ENCODE results near the gene TIPRL.
"Not testable (repeated sequence)": the region's sequence is repeated elsewhere in the genome, so short reads cannot be mapped to it uniquely, and the experiment has no call there.

TIPRL gene

DNA sequence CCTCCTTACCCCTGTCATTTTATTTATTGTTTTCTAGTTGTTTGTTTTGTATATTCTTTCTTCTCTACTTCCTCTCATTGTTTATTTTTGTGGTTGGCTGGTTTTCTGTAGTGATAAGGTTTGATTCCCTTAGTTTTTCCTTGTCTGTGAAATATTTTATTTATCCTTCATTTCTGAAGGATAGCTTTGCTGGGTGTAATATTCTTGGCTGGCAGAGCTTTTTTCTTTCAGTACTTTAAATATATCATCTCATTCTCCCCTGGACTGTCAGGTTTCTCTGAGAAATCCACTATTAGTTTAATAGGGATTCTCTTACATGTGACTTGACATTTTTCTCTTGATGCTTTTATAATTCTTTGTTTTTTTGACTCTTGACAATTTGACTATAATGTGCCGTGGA is 18.8 kb upstream of the TIPRL start:
- DNase-seq, result no peak

DNA sequence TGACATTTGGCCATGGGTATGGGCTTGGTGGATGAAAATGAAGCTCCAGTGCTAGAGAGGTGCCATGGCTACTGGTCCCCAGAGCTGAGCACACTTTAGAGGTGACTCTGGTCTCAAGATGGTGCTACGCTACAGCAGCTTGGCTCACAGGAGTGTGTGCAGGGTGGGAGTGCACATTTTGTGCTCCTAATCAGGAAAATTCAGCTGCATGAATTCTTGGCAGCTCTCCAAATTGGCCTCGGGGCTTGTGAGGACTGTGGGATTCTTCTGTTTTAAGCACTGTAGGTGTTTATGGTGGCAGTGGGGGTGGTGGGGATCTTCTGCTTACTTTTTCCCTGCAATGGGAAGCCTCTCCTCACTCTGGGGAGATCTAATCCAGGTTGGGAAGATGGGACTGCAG is 17.3 kb upstream of the TIPRL start:
- no peak for DNase-seq

- DNase-seq, result no peak
Observed at GRCh38 chr1:168163670-168164069, 15.1 kb upstream of the TIPRL start.

GRCh38 chr1:168164771-168165170 is 14.0 kb upstream of the TIPRL start:
- DNase-seq, result no peak

DNA sequence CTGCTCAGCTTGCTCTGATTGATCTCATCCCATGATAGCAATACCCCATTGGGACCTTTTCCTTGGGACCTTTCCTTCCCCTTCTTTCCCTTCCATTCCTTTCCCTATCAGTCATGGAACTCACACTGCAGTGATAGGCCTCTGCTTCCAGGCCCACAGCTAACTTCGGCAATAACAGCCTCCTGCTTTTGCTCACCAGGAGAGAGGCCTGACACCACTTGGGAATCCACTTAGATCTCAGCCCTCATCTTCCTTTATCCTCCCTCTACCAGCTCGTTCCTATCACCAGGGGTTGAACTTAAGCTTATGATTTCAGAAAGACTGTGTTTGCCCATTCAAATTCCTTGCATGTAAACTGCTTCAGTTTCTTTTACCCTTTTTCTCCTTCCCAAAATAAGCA is 11.0 kb upstream of the TIPRL start:
- DNase-seq, result no peak

DNA sequence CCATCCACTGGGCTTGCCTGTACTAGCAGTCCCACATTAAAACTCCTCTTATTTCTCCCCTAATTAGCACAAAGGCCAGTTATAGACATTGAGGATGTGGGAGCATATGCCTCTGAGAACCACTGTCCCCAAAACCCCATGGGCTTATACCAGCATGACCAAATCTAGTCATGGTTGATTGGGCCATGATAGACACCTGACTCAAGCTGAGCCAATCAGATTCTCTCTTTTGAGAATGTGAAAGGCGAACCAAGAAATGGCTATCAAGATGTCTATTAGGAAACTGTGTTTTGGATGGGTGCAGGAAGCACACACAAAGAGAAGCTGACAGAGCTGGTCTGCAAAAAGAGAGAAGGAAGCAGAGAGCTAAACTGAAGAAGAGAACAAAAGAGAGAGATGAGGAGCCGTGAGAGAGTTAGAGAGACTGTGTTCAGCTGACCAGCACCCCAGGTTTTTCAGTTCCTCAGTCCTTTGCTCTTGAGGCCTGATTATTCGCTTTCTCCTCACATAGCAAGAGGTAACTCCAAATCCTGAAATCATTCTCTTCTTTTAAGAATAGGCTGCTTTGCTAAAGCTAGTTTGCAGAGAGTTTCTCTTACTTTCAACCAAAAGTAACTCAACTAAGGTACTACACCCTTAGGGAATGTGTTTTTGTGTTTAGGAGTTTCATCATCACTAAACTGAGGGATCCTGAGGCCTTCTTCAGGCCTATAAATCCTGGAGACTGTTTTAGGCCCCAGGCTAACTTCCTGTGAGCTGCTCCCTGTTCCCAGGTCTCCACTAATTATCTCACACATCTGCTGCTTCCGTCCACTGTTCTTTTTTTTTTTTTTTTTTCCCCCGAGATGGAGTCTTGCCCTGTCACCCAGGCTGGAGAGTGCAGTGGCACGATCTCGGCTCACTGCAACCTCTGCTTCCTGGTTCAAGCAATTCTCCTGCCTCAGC is 7.9 kb upstream of the TIPRL start:
- DNase-seq, result no peak

DNA sequence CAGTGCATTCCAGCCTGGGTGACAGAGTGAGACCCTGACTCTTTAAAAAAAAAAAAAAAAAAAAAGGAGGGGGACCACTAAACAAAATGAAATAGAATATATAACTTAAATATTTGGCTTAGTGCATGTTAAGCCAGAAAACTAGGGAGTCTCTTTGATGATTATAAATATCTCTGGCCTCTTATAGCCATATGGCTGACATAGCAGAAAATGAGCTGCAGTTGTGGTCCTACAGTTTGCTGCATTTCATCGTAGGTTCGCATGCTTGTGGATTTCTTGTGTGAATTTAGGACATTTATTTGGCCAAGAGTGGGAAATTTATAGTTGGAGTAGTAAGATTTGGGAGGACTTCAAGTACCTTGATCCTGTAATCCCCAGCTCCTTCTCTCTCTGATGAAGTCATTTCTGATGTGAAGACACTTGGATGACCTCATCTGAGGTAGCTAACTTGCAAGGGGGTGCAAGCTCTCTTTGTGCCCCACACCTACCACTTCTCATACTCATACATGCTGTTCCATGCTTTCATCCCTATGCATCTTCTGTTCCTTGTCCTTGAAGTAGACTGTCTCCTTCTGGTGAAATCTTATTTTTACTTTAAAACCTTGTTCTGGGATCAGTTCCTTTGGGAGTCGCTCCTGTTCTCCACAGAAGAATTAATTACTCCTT is 6.4 kb upstream of the TIPRL start:
- no peak for DNase-seq

DNA sequence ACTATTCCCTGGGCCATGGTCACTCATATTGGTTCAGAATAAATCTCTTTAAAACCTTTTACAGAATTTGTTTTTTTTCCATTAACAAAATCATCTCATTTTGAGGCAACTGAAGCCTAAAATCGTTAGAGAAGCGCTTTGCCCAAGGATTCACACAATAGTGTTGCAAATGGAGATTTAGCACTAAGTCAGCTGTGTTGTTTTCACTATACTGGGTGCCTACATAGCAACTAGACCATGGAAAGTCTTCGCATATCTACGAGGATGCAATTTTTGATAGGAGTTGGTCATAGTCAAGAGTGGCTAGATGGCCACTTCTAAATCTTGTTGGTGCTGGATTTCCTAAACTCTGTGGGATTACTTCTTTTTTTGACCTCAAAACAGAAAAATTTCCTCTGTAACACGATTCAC is 530 bp upstream of the TIPRL start:
- DNase-seq, result no peak

- DNase-seq, result no peak
Observed at GRCh38 chr1:168179438-168180147, 831 bp downstream of the TIPRL start.

DNA sequence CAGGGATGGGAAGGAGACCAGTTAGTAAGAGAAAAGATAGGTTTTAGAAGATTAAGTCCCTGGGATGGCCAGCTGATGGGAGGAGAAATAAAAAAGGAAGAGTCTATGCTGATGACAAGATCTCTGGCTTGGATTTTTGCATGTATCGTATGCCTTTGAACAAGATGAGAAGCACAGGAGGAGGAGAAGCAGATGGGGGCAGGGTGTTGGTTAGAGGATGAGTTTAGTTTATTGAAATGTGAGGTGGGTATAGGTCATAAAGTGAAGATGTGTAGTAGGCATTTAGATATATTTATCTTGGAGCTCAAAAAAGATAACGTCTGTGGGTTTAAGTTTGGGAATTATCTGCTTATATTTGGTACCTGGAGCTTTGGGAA is 1.4 kb downstream of the TIPRL start:
- DNase-seq, result no peak

DNA sequence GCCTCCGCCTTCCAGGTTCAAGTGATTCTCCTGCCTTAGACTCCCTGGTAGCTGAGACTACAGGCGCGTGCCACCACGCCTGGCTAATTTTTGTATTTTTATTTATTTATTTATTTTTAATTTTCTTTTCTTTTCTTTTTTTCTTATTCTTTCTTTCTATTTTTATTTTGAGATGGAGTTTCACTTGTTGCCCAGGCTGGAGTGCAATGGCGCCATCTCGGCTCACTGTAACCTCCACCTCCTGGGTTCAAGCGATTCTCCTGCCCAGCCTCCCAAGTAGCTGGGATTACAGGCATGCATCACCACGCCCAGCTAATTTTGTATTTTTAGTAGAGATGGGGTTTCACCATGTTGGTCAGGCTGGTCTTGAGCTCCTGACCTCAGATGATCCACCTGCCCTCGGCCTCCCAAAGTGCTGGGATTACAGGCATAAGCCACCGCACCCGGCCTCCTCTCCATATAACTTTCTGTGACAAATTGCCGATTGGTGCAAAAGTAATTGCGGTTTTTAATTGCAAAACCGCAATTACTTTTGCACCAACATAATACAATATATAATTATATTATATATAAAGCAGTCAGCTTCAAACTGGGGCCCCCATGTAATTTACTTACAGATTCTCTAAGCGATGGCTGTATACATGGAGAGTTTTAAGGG is 2.4 kb downstream of the TIPRL start:
- not testable (repeated sequence) for DNase-seq

DNA sequence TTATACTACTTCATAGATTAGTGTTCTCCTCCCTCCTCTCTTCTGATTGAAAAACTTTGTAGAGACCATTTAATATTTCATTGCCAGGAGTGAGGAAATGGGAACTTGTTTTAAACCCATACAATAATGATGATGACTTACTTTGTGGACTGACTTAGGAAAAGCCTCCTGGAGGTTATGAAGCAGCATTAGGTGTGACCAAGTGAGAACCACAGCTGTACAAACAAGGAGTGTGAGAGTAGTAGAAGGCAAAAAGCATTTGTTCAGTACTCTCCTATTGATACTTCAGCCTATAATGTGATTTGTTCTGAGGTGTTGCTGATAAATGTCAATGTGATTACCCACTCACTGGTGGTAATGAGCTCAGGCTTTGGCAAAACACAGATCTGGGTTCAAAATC is 8.4 kb downstream of the TIPRL start:
- DNase-seq, result no peak

DNA sequence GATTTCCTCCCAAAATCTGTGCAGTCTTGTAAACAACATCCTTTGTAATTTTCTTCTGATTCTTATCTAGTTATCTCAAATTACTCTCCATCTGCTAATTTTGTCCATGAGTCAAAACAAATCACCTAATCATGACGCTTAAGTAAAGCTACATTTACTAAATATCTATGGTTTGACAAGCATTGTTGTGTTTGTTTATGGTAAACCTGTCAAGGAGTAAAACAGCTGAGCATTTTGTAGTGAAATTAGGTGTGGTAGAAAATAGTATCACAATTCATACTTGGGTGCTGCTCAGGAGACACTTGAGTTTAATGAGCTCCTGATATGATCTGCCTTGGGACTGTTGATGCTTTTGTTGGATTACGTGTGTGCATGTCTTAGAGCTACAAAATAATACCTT is 11.6 kb downstream of the TIPRL start:
- DNase-seq, result no peak

DNA sequence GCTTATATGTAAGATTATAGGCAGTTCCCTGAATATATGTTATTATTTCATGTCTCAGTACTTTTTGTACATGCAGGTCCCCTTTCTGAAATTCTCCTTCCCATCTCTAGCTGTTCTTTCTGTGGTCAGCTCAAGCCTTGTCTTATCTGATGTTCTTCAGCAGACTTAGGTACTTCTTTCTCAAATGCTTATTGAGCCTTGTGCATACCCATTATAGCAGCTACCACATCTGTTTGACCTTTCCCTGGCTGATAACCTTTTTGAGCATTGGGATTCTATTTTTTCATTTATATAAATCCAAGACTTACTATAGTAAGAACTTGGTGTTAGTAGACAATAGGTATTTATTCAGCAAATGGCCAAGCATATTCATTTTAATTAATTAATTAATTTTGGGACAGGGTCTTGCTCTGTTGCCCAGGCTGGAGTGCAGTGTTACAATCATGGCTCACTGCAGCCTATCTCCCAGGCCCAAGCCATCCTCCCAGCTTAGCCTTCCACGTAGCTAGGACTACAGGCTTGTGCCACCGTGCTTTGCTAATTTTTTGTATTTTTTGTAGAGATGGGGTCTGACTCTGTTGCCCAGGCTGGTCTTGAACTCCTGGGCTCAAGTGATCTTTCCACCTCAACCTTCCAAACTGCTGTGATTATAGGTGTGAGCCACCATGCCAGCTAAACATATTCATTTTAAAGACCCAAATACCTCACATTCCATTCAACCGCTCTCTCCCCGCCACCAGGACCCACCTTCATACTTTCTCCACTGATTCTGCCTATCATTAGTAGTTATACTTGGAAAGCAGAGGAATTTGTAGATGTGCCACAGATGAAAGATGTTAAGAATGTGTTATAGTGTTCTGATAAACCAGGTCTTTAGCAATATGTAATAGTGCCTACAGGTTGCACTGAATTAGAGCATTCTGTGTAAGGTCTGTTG is 16.7 kb downstream of the TIPRL start:
- DNase-seq, result no peak

- no peak for DNase-seq
Observed at GRCh38 chr1:168199056-168199455, 20.3 kb downstream of the TIPRL start.

DNA sequence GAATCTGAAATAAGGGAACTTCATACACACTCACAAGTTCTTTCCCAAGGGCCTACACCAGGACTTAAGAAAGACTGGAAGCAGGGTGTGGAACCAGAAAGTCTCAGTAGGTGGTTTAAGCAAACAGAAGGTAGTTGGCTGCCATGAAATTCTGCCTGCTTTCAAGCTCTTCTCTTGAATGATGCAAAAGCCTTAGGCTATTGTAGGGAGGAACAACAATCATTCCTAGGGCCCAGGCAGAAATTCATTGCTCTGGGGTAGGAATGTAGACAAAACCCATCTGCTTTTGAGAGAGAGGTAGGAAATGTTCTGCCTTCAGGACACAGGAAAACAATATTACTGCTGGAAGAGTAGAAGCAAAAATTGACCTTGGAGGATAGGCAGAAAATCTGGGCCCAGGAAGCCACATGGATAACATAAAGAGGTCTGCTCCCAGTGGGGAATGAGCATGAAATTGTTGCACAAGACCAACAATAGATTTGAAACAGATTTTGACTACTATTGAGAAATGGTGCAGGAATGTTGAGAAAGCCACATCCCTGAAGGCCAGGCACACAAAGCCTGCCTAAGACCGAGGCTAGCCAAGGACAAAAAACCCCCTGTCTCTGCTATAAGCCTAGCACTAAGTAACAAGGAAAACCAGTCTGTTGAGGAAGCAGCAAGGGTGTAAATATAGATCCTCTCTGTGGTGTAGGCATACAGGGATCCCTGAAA is 24.3 kb downstream of the TIPRL start:
- DNase-seq, result no peak

GRCh38 chr1:168206111-168206510 is 27.3 kb downstream of the TIPRL start:
- DNase-seq, result no peak

DNA sequence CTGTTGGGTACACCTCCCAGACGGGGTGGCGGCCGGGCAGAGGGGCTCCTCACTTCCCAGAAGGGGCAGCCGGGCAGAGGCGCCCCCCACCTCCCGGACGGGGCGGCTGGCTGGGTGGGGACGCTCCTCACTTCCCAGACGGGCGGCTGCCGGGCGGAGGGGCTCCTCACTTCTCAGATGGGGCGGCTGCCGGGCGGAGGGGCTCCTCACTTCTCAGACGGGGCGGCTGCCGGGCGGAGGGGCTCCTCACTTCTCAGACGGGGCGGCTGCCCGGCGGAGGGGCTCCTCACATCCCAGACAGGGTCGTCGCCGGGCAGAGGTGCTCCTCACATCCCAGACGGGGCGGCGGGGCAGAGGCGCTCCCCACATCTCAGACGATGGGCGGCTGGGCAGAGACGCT is 28.9 kb downstream of the TIPRL start:
- DNase-seq, result not testable (repeated sequence)

GRCh38 chr1:168210312-168210711 is 31.6 kb downstream of the TIPRL start:
- no peak for DNase-seq

GRCh38 chr1:168213349-168213748 is 34.6 kb downstream of the TIPRL start:
- DNase-seq, result no peak

- no peak for DNase-seq
Observed at GRCh38 chr1:168216171-168216570, 37.4 kb downstream of the TIPRL start.

Data from activated CD4-positive, CD25-positive, alpha-beta regulatory T cell (primary cell).